Measurements from ENCODE around the gene SEMA5B.

The SEMA5B gene

DNA sequence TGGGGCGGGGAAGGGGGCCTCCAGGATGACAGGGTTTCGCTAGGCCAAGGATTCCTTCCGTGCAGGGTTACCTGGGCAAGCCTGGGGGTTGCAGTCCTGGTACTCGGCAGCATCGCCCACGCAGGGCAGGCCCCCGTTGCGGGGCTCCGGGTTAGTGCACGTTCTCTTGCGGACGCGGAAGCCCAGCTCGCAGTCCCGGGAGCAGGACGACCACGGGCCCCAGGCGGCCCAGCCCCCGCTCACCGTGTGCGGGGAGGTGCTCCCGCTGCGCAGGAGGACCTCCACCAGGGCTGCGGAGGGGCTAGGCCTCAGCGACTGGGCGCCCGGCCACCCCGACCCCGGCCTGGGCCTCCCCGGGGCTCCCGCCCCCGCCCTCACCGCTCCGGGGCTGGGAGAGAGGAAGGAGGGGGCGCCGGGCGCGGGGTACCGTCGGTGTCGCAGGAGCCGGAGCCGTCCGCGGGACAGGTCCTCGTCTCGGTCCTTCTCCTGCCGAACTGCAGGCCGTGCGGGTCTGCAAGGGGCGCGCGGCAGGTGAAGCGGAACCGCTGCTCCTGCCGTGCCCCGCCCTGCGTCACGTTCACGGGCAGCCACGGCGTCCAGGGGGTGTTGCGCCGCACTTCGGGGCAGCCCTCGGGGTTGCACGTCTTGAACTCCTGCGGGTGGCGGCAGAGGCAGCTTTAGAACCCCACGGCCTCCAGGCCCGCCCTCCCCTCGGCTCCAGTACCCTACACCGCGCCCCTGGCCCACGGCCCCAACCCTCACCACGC lies 114.6 kb downstream of the SEMA5B start:
- ChIA-PET CTCF (no interaction called here), POLR2A (no interaction called here)
- DNase-seq (ENCODE audit: extremely low spot score) = no peak
- no peak for TF ChIP-seq HDGF (IDR thresholded peaks at IDR 0.05; ENCODE audit: borderline replicate concordance)
- no peak for TF ChIP-seq SUZ12 (IDR thresholded peaks at IDR 0.05)
- no peak for TF ChIP-seq BHLHE40 (IDR thresholded peaks at IDR 0.05; ENCODE audit: borderline replicate concordance)
- no peak for TF ChIP-seq SP1 (IDR thresholded peaks at IDR 0.05)
- no peak for TF ChIP-seq FOXK2 (IDR thresholded peaks at IDR 0.05)
- TF ChIP-seq ELF4 (IDR thresholded peaks at IDR 0.05) = no peak
- TF ChIP-seq TARDBP (IDR thresholded peaks at IDR 0.05) = no peak

DNA sequence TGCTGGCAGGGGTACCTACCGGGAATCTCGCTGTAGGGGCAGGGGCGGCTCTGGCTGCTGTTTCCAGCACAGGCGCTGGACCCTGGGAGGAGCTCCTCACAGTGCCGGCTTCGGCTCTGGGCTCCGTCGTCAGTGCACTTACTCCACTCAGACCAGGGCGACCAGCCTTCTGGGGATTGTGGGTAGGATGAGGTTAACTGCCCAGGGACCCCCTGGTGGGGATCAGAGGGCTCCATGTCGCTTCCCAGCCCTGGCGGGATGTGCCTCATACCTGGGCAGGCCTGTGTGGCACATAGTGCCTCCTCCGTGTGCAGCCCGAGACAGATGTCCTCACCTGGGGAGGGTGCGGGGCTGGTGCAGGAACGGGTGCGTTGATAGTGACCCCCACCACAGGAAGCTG lies 115.7 kb downstream of the SEMA5B start:
- ChIA-PET CTCF (no interaction called here), POLR2A (no interaction called here)
- TF ChIP-seq NFRKB (IDR thresholded peaks at IDR 0.05) (no peak), ZNF384 (IDR thresholded peaks at IDR 0.05) (no peak), FOXM1 (IDR thresholded peaks at IDR 0.05; ENCODE audit: borderline replicate concordance) (no peak), ELF4 (IDR thresholded peaks at IDR 0.05) (no peak), LEF1 (IDR thresholded peaks at IDR 0.05; ENCODE audit: borderline replicate concordance) (no peak), BHLHE40 (IDR thresholded peaks at IDR 0.05; ENCODE audit: borderline replicate concordance) (no peak), L3MBTL2 (conservative IDR thresholded peaks at IDR 0.05) (no peak), CTBP1 (IDR thresholded peaks at IDR 0.05; ENCODE audit: borderline replicate concordance) (no peak), SUZ12 (IDR thresholded peaks at IDR 0.05) (no peak), HDGF (IDR thresholded peaks at IDR 0.05; ENCODE audit: borderline replicate concordance) (no peak), SP1 (IDR thresholded peaks at IDR 0.05) (no peak), FOXA1 (IDR thresholded peaks at IDR 0.05) (no peak), FOXK2 (IDR thresholded peaks at IDR 0.05) (no peak), TARDBP (IDR thresholded peaks at IDR 0.05) (no peak), ARNT (IDR thresholded peaks at IDR 0.05) (no peak)
- TF ChIP-seq, protein P1, sequence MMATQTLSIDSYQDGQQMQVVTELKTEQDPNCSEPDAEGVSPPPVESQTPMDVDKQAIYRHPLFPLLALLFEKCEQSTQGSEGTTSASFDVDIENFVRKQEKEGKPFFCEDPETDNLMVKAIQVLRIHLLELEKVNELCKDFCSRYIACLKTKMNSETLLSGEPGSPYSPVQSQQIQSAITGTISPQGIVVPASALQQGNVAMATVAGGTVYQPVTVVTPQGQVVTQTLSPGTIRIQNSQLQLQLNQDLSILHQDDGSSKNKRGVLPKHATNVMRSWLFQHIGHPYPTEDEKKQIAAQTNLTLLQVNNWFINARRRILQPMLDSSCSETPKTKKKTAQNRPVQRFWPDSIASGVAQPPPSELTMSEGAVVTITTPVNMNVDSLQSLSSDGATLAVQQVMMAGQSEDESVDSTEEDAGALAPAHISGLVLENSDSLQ (IDR thresholded peaks at IDR 0.05) = no peak
- DNase-seq (ENCODE audit: extremely low spot score) = no peak

DNA sequence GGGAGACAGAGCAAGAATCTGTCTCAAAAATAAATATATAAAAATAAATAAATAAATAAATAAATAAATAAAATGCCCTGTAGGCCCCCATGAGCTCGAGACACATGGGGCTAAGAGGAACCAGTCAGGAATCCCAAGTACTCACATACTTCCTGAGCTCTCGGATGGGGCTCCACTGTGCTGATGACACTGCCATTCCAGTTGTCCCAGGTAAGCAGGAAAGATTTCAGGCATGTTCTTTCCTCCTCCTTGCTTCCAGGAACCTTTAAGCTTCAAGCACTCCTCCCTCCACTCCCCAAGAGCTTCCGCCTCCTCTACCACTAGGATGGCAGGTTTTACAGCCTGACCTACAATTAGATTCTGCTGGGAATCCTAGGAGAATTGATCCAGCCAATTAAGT lies 119.3 kb downstream of the SEMA5B start:
- DNase-seq (ENCODE audit: extremely low spot score) = no peak
- ChIA-PET CTCF (no interaction called here), POLR2A (no interaction called here)
- TF ChIP-seq SUZ12 (IDR thresholded peaks at IDR 0.05) = no peak
- TF ChIP-seq NFRKB (IDR thresholded peaks at IDR 0.05) = no peak
- no peak for TF ChIP-seq TARDBP (IDR thresholded peaks at IDR 0.05)
- TF ChIP-seq FOXM1 (IDR thresholded peaks at IDR 0.05; ENCODE audit: borderline replicate concordance) = no peak
- TF ChIP-seq, protein P1 (IDR thresholded peaks at IDR 0.05) = no peak
- no peak for TF ChIP-seq FOXK2 (IDR thresholded peaks at IDR 0.05)
- no peak for TF ChIP-seq SP1 (IDR thresholded peaks at IDR 0.05)
- TF ChIP-seq ELF4 (IDR thresholded peaks at IDR 0.05) = no peak
- no peak for TF ChIP-seq ZNF384 (IDR thresholded peaks at IDR 0.05)
- TF ChIP-seq ARNT (IDR thresholded peaks at IDR 0.05) = no peak
- no peak for TF ChIP-seq BHLHE40 (IDR thresholded peaks at IDR 0.05; ENCODE audit: borderline replicate concordance)
- no peak for TF ChIP-seq FOXA1 (IDR thresholded peaks at IDR 0.05)
- TF ChIP-seq L3MBTL2 (conservative IDR thresholded peaks at IDR 0.05) = no peak

DNA sequence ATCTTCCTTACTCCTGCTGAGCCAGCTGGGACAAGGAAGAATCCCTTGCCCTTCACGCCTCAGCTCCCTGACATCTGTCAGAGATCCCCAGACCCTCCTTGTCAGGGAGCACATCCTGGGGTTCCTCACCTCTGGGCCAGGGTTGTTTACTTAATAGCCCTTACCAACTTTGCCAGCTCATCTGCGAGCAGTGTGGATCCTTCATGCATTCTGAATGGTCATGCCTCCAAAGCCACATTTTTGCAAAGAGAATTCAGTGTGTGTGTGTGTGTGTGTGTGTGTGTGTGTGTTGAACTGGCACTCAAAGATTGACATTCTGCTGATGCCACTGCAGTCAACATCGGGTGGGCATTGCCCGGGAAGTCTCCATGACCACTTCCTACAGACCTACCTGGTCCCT lies 120.1 kb downstream of the SEMA5B start:
- POLR2A ChIA-PET = no interaction called here
- DNase-seq (ENCODE audit: extremely low spot score) = no peak
- CTCF ChIA-PET = no interaction called here

DNA sequence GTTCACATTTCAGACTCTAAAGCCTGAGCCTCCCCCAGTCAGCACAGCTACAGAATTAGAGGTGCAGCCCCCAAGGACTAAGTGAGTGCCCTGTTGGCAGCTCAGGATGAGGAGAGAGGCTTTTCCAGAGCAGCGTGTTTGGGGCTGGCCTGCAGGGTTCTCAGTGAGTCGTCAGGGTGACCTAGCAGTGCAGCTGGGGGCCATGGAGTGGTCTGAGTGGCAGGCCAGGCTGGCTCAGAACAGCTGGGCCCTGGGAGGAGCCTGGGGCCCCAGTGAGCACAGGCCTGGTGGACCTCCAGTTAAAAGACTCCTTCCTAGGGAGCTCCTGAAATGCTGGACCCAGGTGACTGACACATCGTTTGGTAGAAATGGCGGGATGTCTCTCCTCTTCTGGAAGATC lies 124.4 kb downstream of the SEMA5B start:
- TF ChIP-seq TARDBP (IDR thresholded peaks at IDR 0.05) (no peak), HDGF (IDR thresholded peaks at IDR 0.05; ENCODE audit: borderline replicate concordance) (no peak), ARNT (IDR thresholded peaks at IDR 0.05) (no peak), SP1 (IDR thresholded peaks at IDR 0.05) (no peak), FOXA1 (IDR thresholded peaks at IDR 0.05) (no peak), L3MBTL2 (conservative IDR thresholded peaks at IDR 0.05) (no peak), ZNF384 (IDR thresholded peaks at IDR 0.05) (no peak), ELF4 (IDR thresholded peaks at IDR 0.05) (no peak), FOXK2 (IDR thresholded peaks at IDR 0.05) (no peak), FOXM1 (IDR thresholded peaks at IDR 0.05; ENCODE audit: borderline replicate concordance) (no peak), NFRKB (IDR thresholded peaks at IDR 0.05) (no peak), LEF1 (IDR thresholded peaks at IDR 0.05; ENCODE audit: borderline replicate concordance) (no peak), SUZ12 (IDR thresholded peaks at IDR 0.05) (no peak), CTBP1 (IDR thresholded peaks at IDR 0.05; ENCODE audit: borderline replicate concordance) (no peak), BHLHE40 (IDR thresholded peaks at IDR 0.05; ENCODE audit: borderline replicate concordance) (no peak)
- TF ChIP-seq, protein P1 (IDR thresholded peaks at IDR 0.05) = no peak
- no peak for DNase-seq (ENCODE audit: extremely low spot score)
- ChIA-PET POLR2A (no interaction called here), CTCF (interaction anchor here (1.0 kb wide), 1 partner anchor 148 kb away, joined by 4 read pairs; no protein-coding TSS in a partner anchor)

More for the DNA sequence above, 120.1 kb downstream of the SEMA5B start:
- TF ChIP-seq ARNT (IDR thresholded peaks at IDR 0.05) = no peak
- TF ChIP-seq NFRKB (IDR thresholded peaks at IDR 0.05) = no peak
- no peak for TF ChIP-seq ZNF384 (IDR thresholded peaks at IDR 0.05)
- TF ChIP-seq FOXK2 (IDR thresholded peaks at IDR 0.05) = no peak
- TF ChIP-seq SP1 (IDR thresholded peaks at IDR 0.05) = no peak
- no peak for TF ChIP-seq FOXM1 (IDR thresholded peaks at IDR 0.05; ENCODE audit: borderline replicate concordance)
- no peak for TF ChIP-seq SUZ12 (IDR thresholded peaks at IDR 0.05)
- no peak for TF ChIP-seq CTBP1 (IDR thresholded peaks at IDR 0.05; ENCODE audit: borderline replicate concordance)
- no peak for TF ChIP-seq BHLHE40 (IDR thresholded peaks at IDR 0.05; ENCODE audit: borderline replicate concordance)
- no peak for TF ChIP-seq ELF4 (IDR thresholded peaks at IDR 0.05)
- TF ChIP-seq L3MBTL2 (conservative IDR thresholded peaks at IDR 0.05) = no peak
- TF ChIP-seq TARDBP (IDR thresholded peaks at IDR 0.05) = no peak
- no peak for TF ChIP-seq HDGF (IDR thresholded peaks at IDR 0.05; ENCODE audit: borderline replicate concordance)
- TF ChIP-seq, protein P1 (IDR thresholded peaks at IDR 0.05) = no peak

All from HEK293T (cell line).